Measurements from ENCODE around the gene PCIF1. TPM values are rescaled to one million over a fixed set of nuclear protein-coding genes. Genes with fewer than 3 reads are reported as not detected.

The PCIF1 gene
- total and polyA plus RNA-seq, 4 donors, result 9.2 to 12.4 (median 11.5) TPM

GRCh38 chr20:45911486-45912343 is 22.8 kb upstream of the PCIF1 start, which contains the start of gene PLTP:
PLTP (minus strand) TSS chr20:45912155; CDS start chr20:45911452, 703 bp downstream.
- Histone ChIP-seq H3K4me1 (ENCODE audit: control insufficient read depth in 4 of 4, insufficient read depth in 4 of 4, low read length in 3 of 4) (peaks cover 0 to 3% (median 1%) of the 10 kb centered on the region in 4 donors), H3K36me3 (ENCODE audit: control insufficient read depth in 4 of 4, insufficient read depth in 3 of 4, low read depth in 1 of 4, low read length in 3 of 4) (no peaks in the 10 kb centered on the region), H3K4me3 (ENCODE audit: low read depth in 1 of 3, low read length in 3 of 3) (peak within 1 kb of the TSS in 2 of 3 donors; percentile 9 to 38), H3K27ac (ENCODE audit: low read depth in 1 of 2, low read length in 2 of 2) (peak within 1 kb of the TSS; percentile 72 to 80), H3K9ac (ENCODE audit: low read depth in 1 of 2, low read length in 2 of 2) (no peak within 1 kb of the TSS), H3K9me3 (ENCODE audit: control insufficient read depth in 4 of 4, low read length in 3 of 4) (no peaks in the 10 kb centered on the region), H3K27me3 (ENCODE audit: control insufficient read depth in 4 of 4, insufficient read depth in 4 of 4, low read length in 3 of 4) (no peaks in the 10 kb centered on the region)
- peak; percentile 57 for DNase-seq (ENCODE audit: low spot score)
- WGBS, result 5% methylated on average over 58 of the region's 58 CpGs
- no peak for TF ChIP-seq ATF3 (IDR thresholded peaks at IDR 0.05)
- TF ChIP-seq NR2F2 (IDR thresholded peaks at IDR 0.05), result no peak
- TF ChIP-seq HNF4A (conservative IDR thresholded peaks at IDR 0.05), result no peak
- no peak for TF ChIP-seq MAX (IDR thresholded peaks at IDR 0.05)

- no peak for TF ChIP-seq SP1 (IDR thresholded peaks at IDR 0.05)
- TF ChIP-seq EGR1 (IDR thresholded peaks at IDR 0.05; ENCODE audit: low read depth in 2 of 2), result no peak
- TF ChIP-seq ZBTB33 (IDR thresholded peaks at IDR 0.05), result no peak
- TF ChIP-seq MAX (IDR thresholded peaks at IDR 0.05), result no peak
- no peak for TF ChIP-seq HNF4A (conservative IDR thresholded peaks at IDR 0.05)
- TF ChIP-seq NR2F2 (IDR thresholded peaks at IDR 0.05), result no peak
- no peak for TF ChIP-seq CTCF (IDR thresholded peaks at IDR 0.05; ENCODE audit: low read depth, low read length, missing input control)
- no peak for TF ChIP-seq HNF4G (IDR thresholded peaks at IDR 0.05)
- no peak for TF ChIP-seq REST (IDR thresholded peaks at IDR 0.05)
- TF ChIP-seq GABPA (IDR thresholded peaks at IDR 0.05 in 1 of 2, conservative IDR thresholded peaks at IDR 0.05 in 1 of 2), result no peak
- no peaks in the 10 kb centered on the region for H3K27me3 ChIP-seq (ENCODE audit: control insufficient read depth in 4 of 4, insufficient read depth in 4 of 4, low read length in 3 of 4)
- peaks cover 0 to 3% (median 1%) of the 10 kb centered on the region in 4 donors for H3K4me1 ChIP-seq (ENCODE audit: control insufficient read depth in 4 of 4, insufficient read depth in 4 of 4, low read length in 3 of 4)
- peak overlapping the region in 1 of 2 donors; percentile 72 for H3K27ac ChIP-seq (ENCODE audit: low read depth in 1 of 2, low read length in 2 of 2)
- WGBS, result 47% methylated on average over 4 of the region's 4 CpGs
- DNase-seq (ENCODE audit: low spot score), result no peak
- no peaks in the 10 kb centered on the region for H3K36me3 ChIP-seq (ENCODE audit: control insufficient read depth in 4 of 4, insufficient read depth in 3 of 4, low read depth in 1 of 4, low read length in 3 of 4)
- no peaks in the 10 kb centered on the region for H3K9me3 ChIP-seq (ENCODE audit: control insufficient read depth in 4 of 4, low read length in 3 of 4)
- no peak overlapping the region for H3K9ac ChIP-seq (ENCODE audit: low read depth in 1 of 2, low read length in 2 of 2)
- peak overlapping the region in 1 of 3 donors; percentile 38 for H3K4me3 ChIP-seq (ENCODE audit: low read depth in 1 of 3, low read length in 3 of 3)
Observed at GRCh38 chr20:45912344-45912682, 22.2 kb upstream of the PCIF1 start.
